ENCODE measurements around the gene CRMP1. TPM values are rescaled to one million over a fixed set of nuclear protein-coding genes. Genes with fewer than 3 reads are reported as not detected.

Gene CRMP1
- total RNA-seq, 1 experiment from 2014 or later = 0.05 TPM

GRCh38 chr4:5799406-5799805 lies 93.5 kb downstream of the CRMP1 start:
- no peak for DNase-seq (ENCODE audit: low read depth)

- DNase-seq (ENCODE audit: low read depth) = no peak
These were observed 93.9 kb downstream of the CRMP1 start for GRCh38 chr4:5798946-5799345.

- no peak for DNase-seq (ENCODE audit: low read depth)
These were observed 94.4 kb downstream of the CRMP1 start for GRCh38 chr4:5798462-5798861.

GRCh38 chr4:5797866-5798265 lies 95.0 kb downstream of the CRMP1 start:
- DNase-seq (ENCODE audit: low read depth) = no peak

- no peak for DNase-seq (ENCODE audit: low read depth)
These were observed 95.9 kb downstream of the CRMP1 start for GRCh38 chr4:5796976-5797375.

- DNase-seq (ENCODE audit: low read depth) = no peak
These were observed 97.3 kb downstream of the CRMP1 start for GRCh38 chr4:5795580-5795979.

GRCh38 chr4:5793514-5793913 lies 99.4 kb downstream of the CRMP1 start:
- DNase-seq (ENCODE audit: low read depth) = no peak

- no peak for DNase-seq (ENCODE audit: low read depth)
These were observed 101.2 kb downstream of the CRMP1 start for GRCh38 chr4:5791654-5792053.

- DNase-seq (ENCODE audit: low read depth) = no peak
These were observed 102.4 kb downstream of the CRMP1 start for GRCh38 chr4:5790546-5790857.

- no peak for DNase-seq (ENCODE audit: low read depth)
These were observed 103.7 kb downstream of the CRMP1 start for GRCh38 chr4:5789141-5789540.

GRCh38 chr4:5788144-5788543 lies 104.7 kb downstream of the CRMP1 start:
- no peak for DNase-seq (ENCODE audit: low read depth)

- DNase-seq (ENCODE audit: low read depth) = no peak
These were observed 105.6 kb downstream of the CRMP1 start for GRCh38 chr4:5787311-5787710.

- no peak for DNase-seq (ENCODE audit: low read depth)
These were observed 106.8 kb downstream of the CRMP1 start for GRCh38 chr4:5785806-5786680.

GRCh38 chr4:5784960-5785611 lies 107.8 kb downstream of the CRMP1 start:
- no peak for DNase-seq (ENCODE audit: low read depth)

- no peak for DNase-seq (ENCODE audit: low read depth)
These were observed 108.9 kb downstream of the CRMP1 start for GRCh38 chr4:5784021-5784420.

GRCh38 chr4:5783486-5783885 lies 109.4 kb downstream of the CRMP1 start:
- DNase-seq (ENCODE audit: low read depth) = no peak

- DNase-seq (ENCODE audit: low read depth) = no peak
These were observed 109.9 kb downstream of the CRMP1 start for GRCh38 chr4:5782829-5783476.

- DNase-seq (ENCODE audit: low read depth) = no peak
These were observed 111.2 kb downstream of the CRMP1 start for GRCh38 chr4:5781691-5782090.

GRCh38 chr4:5780831-5781480 lies 111.9 kb downstream of the CRMP1 start:
- DNase-seq (ENCODE audit: low read depth) = no peak

GRCh38 chr4:5776510-5776909 lies 116.4 kb downstream of the CRMP1 start:
- no peak for DNase-seq (ENCODE audit: low read depth)

- no peak for DNase-seq (ENCODE audit: low read depth)
These were observed 118.4 kb downstream of the CRMP1 start for GRCh38 chr4:5774416-5775036.

- no peak for DNase-seq (ENCODE audit: low read depth)
These were observed 119.7 kb downstream of the CRMP1 start for GRCh38 chr4:5773271-5773555.
